Neural crest cell (in vitro differentiated cells): Measurements from ENCODE around the gene SEMA4C. TPM values are rescaled to one million over a fixed set of nuclear protein-coding genes. Genes with fewer than 3 reads are reported as not detected.

ENCODE experiments used
- DNase-seq: peaks from one replicate; pipeline ENCODE4 v3.0.0; 2021; ENCODE audit warnings: low read depth, mixed read lengths, low spot score
- H3K27ac Mint-ChIP-seq: one replicate; pipeline ENCODE4 v1.8.0; 2021; ENCODE audit warnings: mild to moderate bottlenecking, mixed read lengths; ENCODE audit not compliant: unreplicated experiment
- H3K27me3 Mint-ChIP-seq: 2 replicates; pipeline ENCODE4 v1.8.0; 2021; ENCODE audit warnings: low read depth, mild to moderate bottlenecking, mixed read lengths
- H3K36me3 Mint-ChIP-seq: 2 replicates; pipeline ENCODE4 v1.8.0; 2021; ENCODE audit warnings: low read depth, mild to moderate bottlenecking, mixed read lengths
- H3K4me1 Mint-ChIP-seq: 2 replicates; pipeline ENCODE4 v1.8.0; 2021; ENCODE audit warnings: mixed read lengths
- H3K4me3 Mint-ChIP-seq: one replicate; pipeline ENCODE4 v1.8.0; 2021; ENCODE audit warnings: mild to moderate bottlenecking, mixed read lengths
- H3K9me3 Mint-ChIP-seq: 2 replicates; pipeline ENCODE4 v1.8.0; 2021; ENCODE audit warnings: mixed read lengths
- total RNA-seq: library from RNA; stranded (reverse); gene quantifications from 2 replicates; pipeline ENCODE4 v1.2.1, GENCODE V29; 2021
- TF ChIP-seq, protein P1 (sequence below): fragments of 200-600 bp; sonication (generic); conservative IDR thresholded peaks from 2 replicates; pipeline ENCODE4 v1.5.0; 2021; ENCODE audit warnings: antibody characterized with exemption, mild to moderate bottlenecking

SEMA4C gene
- total RNA-seq, 1 donor from 2014 or later: 103 TPM

DNA sequence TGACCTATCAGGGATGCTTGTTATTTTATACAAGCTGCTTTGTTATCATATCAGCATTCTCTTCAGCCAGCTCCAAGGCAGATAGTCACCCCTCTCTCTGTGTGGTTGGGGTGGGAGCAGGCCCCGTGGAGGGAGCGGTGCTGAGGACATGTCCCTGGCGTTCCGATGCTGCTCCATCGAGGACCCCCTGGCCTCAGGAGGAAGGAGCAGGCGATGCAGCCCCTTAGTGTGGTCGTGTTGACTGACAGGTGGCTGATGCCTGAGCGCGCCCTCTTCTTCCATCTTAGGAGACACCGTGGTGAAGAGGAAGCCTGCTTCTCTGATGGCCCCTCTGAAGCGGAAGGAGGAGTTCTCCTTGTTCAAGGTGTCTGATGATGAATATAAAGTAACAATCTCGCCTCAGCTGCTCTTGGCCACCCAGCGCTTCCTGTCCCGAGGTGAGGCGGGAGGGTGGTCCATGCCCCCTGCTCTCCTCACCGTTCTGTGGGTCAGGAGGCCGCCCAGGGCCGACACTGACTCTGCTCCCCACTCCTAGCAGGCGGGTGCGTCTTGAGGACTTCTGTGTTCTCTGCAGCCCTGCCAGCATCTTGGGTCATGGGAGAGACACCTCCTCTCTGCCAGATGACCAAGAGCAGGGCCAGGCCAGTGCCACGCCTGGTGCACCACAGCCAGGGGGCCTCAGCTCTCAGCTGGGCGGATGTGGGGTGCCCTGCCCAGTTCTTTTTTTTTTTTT, 43.2 kb downstream of the SEMA4C start:
- no peak overlapping the region for H3K4me3 Mint-ChIP-seq
- H3K4me1 Mint-ChIP-seq: no peaks in the 10 kb centered on the region
- H3K9me3 Mint-ChIP-seq: no peaks in the 10 kb centered on the region
- no peak overlapping the region for H3K27ac Mint-ChIP-seq
- H3K27me3 Mint-ChIP-seq: no peaks in the 10 kb centered on the region
- no peak for DNase-seq
- peaks cover 4% of the 10 kb centered on the region for H3K36me3 Mint-ChIP-seq
- TF ChIP-seq, protein P1, sequence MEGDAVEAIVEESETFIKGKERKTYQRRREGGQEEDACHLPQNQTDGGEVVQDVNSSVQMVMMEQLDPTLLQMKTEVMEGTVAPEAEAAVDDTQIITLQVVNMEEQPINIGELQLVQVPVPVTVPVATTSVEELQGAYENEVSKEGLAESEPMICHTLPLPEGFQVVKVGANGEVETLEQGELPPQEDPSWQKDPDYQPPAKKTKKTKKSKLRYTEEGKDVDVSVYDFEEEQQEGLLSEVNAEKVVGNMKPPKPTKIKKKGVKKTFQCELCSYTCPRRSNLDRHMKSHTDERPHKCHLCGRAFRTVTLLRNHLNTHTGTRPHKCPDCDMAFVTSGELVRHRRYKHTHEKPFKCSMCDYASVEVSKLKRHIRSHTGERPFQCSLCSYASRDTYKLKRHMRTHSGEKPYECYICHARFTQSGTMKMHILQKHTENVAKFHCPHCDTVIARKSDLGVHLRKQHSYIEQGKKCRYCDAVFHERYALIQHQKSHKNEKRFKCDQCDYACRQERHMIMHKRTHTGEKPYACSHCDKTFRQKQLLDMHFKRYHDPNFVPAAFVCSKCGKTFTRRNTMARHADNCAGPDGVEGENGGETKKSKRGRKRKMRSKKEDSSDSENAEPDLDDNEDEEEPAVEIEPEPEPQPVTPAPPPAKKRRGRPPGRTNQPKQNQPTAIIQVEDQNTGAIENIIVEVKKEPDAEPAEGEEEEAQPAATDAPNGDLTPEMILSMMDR: no peak

- no peak for DNase-seq
- TF ChIP-seq, protein P1: no peak
- Mint-ChIP-seq H3K27me3 (no peaks in the 10 kb centered on the region), H3K36me3 (peaks cover 6% of the 10 kb centered on the region), H3K27ac (no peak overlapping the region), H3K4me1 (peaks cover 14% of the 10 kb centered on the region), H3K9me3 (no peaks in the 10 kb centered on the region), H3K4me3 (no peak overlapping the region)
These were observed 44.8 kb downstream of the SEMA4C start for GRCh38 chr2:96825057-96825456.

DNA sequence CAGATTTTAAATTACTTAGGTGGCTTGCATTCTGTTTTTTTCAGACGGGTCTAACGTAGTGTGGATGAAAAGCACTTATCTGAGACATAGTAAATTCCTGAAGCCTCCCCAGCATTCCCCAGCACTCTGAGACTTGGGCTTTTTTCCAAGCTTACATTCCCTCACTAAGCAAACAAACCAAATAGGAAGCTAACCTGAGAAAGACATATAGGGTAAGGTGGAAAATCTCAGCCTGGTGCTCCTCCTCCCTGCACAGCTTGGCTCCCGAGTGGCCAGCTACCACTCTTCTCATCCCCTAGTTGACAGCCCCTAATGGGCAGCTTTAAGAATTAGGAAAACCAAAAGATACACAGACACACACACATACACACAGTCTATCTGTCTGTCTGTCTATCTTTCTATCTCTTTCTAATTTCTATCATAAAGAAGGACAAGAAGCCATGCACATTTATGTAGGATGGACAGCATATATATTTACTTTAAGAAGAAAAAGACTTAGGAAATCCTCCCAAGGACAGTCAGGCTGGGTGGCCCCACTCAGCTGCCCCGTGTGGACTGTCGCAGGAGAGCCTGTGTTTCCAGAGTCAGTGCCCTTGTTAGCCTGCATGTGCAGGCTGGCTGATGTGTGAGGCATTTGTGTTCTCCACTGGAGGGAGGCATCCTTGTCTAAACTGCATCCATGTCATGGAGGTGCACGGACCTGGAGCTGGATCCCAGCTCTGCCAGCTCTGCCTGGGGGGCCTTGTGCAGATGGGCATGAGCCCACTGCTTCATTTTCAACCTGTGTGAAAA, 45.6 kb downstream of the SEMA4C start:
- H3K36me3 Mint-ChIP-seq: peaks cover 7% of the 10 kb centered on the region
- H3K4me1 Mint-ChIP-seq: peaks cover 21% of the 10 kb centered on the region
- H3K4me3 Mint-ChIP-seq: peak overlapping the region; percentile 23
- TF ChIP-seq, protein P1: no peak
- no peaks in the 10 kb centered on the region for H3K9me3 Mint-ChIP-seq
- DNase-seq: no peak
- H3K27ac Mint-ChIP-seq: peak overlapping the region; percentile 35
- H3K27me3 Mint-ChIP-seq: no peaks in the 10 kb centered on the region

DNA sequence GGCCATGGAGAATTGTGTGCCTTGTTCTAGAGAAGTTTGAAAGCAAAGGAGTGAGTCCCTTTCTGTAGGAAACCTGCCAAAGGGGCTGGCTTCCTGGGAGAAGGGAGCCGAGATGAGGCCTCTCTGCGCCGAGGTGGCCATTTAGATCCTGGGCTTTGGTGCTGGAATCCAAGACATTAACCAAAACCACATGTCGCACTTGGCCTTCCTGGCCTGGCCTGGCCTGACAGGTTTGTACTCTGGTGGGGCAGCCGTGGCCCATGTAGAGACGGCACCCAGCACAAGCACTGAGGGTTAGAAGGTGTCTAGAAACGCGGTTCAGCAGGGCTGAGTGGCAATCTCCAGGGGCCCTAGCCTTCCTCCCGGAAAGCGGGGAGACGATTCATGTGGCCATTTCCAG, 46.7 kb downstream of the SEMA4C start:
- Mint-ChIP-seq H3K4me1 (peaks cover 32% of the 10 kb centered on the region), H3K36me3 (peaks cover 10% of the 10 kb centered on the region), H3K9me3 (no peaks in the 10 kb centered on the region), H3K27me3 (no peaks in the 10 kb centered on the region), H3K27ac (no peak overlapping the region), H3K4me3 (no peak overlapping the region)
- TF ChIP-seq, protein P1: no peak
- DNase-seq: no peak

DNA sequence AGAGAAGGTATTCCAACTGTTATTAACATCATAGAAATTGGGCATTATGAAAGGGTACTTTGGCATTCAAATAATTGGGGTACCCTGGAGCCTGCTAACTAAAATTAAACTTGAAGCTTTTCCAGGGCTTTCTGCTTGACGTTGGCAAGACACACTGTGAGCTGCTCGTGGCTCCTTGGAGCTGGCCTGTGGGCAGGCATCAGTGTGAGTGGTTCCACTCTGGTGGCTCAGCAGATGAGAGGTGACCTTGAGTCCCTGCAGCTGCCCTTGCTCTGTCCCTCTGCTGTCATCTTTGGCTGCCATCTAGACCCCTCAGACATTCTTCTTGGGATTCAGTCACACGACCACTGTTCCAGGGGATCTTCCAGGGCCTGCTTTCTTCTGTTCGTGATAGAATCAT, 47.1 kb downstream of the SEMA4C start:
- no peaks in the 10 kb centered on the region for H3K9me3 Mint-ChIP-seq
- H3K4me3 Mint-ChIP-seq: peak overlapping the region; percentile 47
- no peak for DNase-seq
- H3K36me3 Mint-ChIP-seq: peaks cover 10% of the 10 kb centered on the region
- H3K4me1 Mint-ChIP-seq: peaks cover 36% of the 10 kb centered on the region
- H3K27ac Mint-ChIP-seq: no peak overlapping the region
- TF ChIP-seq, protein P1: no peak
- no peaks in the 10 kb centered on the region for H3K27me3 Mint-ChIP-seq
